Panc1 (cell line): ENCODE data around the gene SGMS1. TPM values are rescaled to one million over a fixed set of nuclear protein-coding genes. Genes with fewer than 3 reads are reported as not detected.

Experiments used
- ATAC-seq: fragments of 200-7000 bp; cut with Tn5 transposase; 2 replicates; pipeline ENCODE4 v1.9.1; 2020; ENCODE audit warnings: mild to moderate bottlenecking, moderate library complexity
- BruUV-seq: library from RNA; stranded (reverse); fragments of 400-500 nt; replicated peaks from 2 replicates; lab custom pipeline; 2021; lab: Mats Ljungman, UMichigan
- CTCF ChIA-PET: fragments of 300-600 bp; sonication (Branson Sonifier 250); formaldehyde crosslinking; loops from one replicate; lab custom pipeline; 2022; ENCODE audit warnings: antibody characterized with exemption; lab: Charles Lee
- POLR2A ChIA-PET: fragments of 300-600 bp; sonication (Branson Sonifier 250); formaldehyde crosslinking; loops from one replicate; lab custom pipeline; 2022; ENCODE audit warnings: antibody characterized with exemption; lab: Charles Lee
- DNase-seq: peaks from one replicate; pipeline ENCODE4 v3.0.0-alpha.2; 2010; ENCODE audit warnings: low read depth, low spot score
- H3K27ac ChIP-seq: 2 replicates; pipeline ENCODE4 v1.5.1; 2011; ENCODE audit warnings: mild to moderate bottlenecking, low read length, inconsistent platforms
- H3K27me3 ChIP-seq: fragments of 200-500 bp; sonication (Bioruptor generic); 2 replicates; pipeline ENCODE4 v1.6.0; 2014; ENCODE audit warnings: low read length, inconsistent platforms; ENCODE audit not compliant: control insufficient read depth, insufficient read depth
- H3K36me3 ChIP-seq: fragments of 200-500 bp; sonication (Bioruptor generic); 2 replicates; pipeline ENCODE4 v1.5.1; 2014; ENCODE audit warnings: inconsistent platforms, mild to moderate bottlenecking, low read length, moderate library complexity; ENCODE audit not compliant: control insufficient read depth, insufficient read depth
- H3K4me1 ChIP-seq: 2 replicates; pipeline ENCODE4 v1.5.1; 2011; ENCODE audit warnings: inconsistent platforms, mild to moderate bottlenecking, low read length, moderate library complexity; ENCODE audit not compliant: control insufficient read depth, insufficient read depth
- H3K4me3 ChIP-seq, 2 experiments: 2 replicates each; pipeline ENCODE4 v1.5.1; 2011 to 2012; ENCODE audit warnings: low read depth in 2 of 2, low read length in 2 of 2, mild to moderate bottlenecking in 2 of 2, inconsistent platforms in 1 of 2, moderate library complexity in 1 of 2
- H3K9me3 ChIP-seq: fragments of 200-500 bp; sonication (Bioruptor generic); 2 replicates; pipeline ENCODE4 v1.5.1; 2014; ENCODE audit warnings: low read depth, mild to moderate bottlenecking, inconsistent platforms, low read length, moderate library complexity; ENCODE audit not compliant: control insufficient read depth, insufficient read depth
- POLR2AphosphoS5 ChIP-seq: IDR thresholded peaks from 2 replicates; pipeline ENCODE4 v1.6.1; 2012; ENCODE audit warnings: mild to moderate bottlenecking, low read depth, low read length, moderate library complexity
- SIN3A ChIP-seq: IDR thresholded peaks from 2 replicates; pipeline ENCODE4 v1.6.1; 2012; ENCODE audit warnings: low read depth, mild to moderate bottlenecking, low read length, moderate library complexity, borderline replicate concordance; ENCODE audit not compliant: insufficient read depth
- TCF7L2 ChIP-seq: IDR thresholded peaks from 2 replicates; pipeline ENCODE4 v1.6.1; 2011; ENCODE audit warnings: mild to moderate bottlenecking, low read depth, low read length, inconsistent platforms
- in situ Hi-C: cut with HindIII; loops from 2 replicates; pipeline ENCODE4 v1.10.0; 2016; ENCODE audit warnings: low sequenced_read_pairs, low pct_unique_long_range_greater_than_20kb
- intact Hi-C: fragments of 100-400 bp; cut with micrococcal nuclease; formaldehyde crosslinking; loops from one replicate; pipeline ENCODE4 v1.10.0; 2022; ENCODE audit not compliant: unreplicated experiment
- total RNA-seq: library from RNA; stranded (reverse); gene quantifications from one replicate; pipeline ENCODE4 v1.2.1, GENCODE V29; 2021; ENCODE audit not compliant: unreplicated experiment
- TF ChIP-seq, protein P1 (sequence below), 2 experiments: IDR thresholded peaks; 2 replicates each; pipeline ENCODE4 v1.6.1; 2011 to 2012; ENCODE audit warnings: low read depth in 2 of 2, control low read depth in 1 of 2, low read length in 1 of 2, mild to moderate bottlenecking in 1 of 2, moderate library complexity in 1 of 2; ENCODE audit not compliant: insufficient read depth in 1 of 2
- TF ChIP-seq, protein P2 (sequence below): fragments of 450-650 bp; IDR thresholded peaks from 2 replicates; pipeline ENCODE4 v1.5.1; 2017; ENCODE audit warnings: mild to moderate bottlenecking

Gene SGMS1
- total RNA-seq, 1 experiment from 2014 or later, result 22.0 TPM

DNA sequence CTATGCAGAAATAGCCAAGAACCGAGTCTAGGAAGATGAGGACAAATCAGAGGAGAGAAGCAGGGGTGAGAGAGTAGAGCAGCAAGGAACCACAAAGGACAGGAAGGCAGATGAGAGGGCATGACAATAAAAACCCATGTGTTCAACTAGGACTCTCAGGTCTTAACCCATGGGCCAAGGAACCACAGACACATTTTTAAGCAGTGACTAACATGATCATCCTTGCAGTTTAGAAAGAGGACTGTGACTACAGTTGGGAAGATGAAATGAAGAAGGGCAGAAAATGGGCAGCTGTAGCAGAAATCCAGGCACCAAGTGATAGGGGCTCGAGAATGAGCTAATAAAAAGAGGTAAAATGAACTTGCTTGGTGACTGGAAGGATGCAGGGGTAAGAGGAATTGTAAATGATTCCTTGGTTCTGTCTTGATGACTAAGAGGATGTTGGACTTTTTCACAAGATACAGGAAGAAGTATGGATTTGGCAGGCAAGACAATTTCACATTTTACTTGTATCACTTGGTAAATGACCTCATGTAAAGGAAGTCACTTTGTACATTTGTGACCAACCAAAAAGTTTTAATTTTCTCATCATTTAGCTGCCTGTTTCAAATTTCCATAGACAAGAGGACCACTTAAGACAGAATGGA, 22.8 kb downstream of the SGMS1 start:
- Histone ChIP-seq H3K4me3 (no peak overlapping the region), H3K9me3 (no peaks in the 10 kb centered on the region), H3K4me1 (peaks cover 42% of the 10 kb centered on the region), H3K27me3 (no peaks in the 10 kb centered on the region), H3K36me3 (no peaks in the 10 kb centered on the region), H3K27ac (peak overlapping the region; percentile 9; the same call in 1 of the 2 replicates)
- CTCF ChIA-PET, result no interaction called here
- POLR2A ChIA-PET, result no interaction called here
- in situ Hi-C loops, result no loop called here
- ATAC-seq, result no peak
- TF ChIP-seq SIN3A, result no peak
- TF ChIP-seq, protein P1, sequence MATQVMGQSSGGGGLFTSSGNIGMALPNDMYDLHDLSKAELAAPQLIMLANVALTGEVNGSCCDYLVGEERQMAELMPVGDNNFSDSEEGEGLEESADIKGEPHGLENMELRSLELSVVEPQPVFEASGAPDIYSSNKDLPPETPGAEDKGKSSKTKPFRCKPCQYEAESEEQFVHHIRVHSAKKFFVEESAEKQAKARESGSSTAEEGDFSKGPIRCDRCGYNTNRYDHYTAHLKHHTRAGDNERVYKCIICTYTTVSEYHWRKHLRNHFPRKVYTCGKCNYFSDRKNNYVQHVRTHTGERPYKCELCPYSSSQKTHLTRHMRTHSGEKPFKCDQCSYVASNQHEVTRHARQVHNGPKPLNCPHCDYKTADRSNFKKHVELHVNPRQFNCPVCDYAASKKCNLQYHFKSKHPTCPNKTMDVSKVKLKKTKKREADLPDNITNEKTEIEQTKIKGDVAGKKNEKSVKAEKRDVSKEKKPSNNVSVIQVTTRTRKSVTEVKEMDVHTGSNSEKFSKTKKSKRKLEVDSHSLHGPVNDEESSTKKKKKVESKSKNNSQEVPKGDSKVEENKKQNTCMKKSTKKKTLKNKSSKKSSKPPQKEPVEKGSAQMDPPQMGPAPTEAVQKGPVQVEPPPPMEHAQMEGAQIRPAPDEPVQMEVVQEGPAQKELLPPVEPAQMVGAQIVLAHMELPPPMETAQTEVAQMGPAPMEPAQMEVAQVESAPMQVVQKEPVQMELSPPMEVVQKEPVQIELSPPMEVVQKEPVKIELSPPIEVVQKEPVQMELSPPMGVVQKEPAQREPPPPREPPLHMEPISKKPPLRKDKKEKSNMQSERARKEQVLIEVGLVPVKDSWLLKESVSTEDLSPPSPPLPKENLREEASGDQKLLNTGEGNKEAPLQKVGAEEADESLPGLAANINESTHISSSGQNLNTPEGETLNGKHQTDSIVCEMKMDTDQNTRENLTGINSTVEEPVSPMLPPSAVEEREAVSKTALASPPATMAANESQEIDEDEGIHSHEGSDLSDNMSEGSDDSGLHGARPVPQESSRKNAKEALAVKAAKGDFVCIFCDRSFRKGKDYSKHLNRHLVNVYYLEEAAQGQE (IDR thresholded peaks at IDR 0.05; ENCODE audit: insufficient read depth in 1 of 2, low read depth in 2 of 2, low read length in 1 of 2), result no peak
- intact Hi-C loops, result no loop called here
- no TSS peak for BruUV-seq
- DNase-seq, result no peak

DNA sequence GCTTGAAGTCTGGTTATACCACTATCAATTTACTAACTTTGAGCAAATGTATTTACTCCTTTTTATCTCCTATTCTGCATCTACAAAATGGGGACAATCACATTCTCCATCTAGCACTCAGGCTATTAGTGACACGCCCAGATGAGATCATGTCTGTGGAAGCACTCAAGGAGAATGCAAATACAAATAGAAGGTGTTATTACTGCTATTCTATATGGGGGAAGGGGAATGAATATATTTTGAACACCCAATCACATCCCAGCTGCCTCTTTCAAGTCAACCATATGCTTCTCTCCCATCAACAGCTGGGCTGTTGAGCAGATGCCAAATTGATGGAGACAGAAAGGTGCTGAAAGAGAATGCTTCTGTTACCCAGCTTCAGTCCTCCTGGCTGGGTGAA, 23.5 kb downstream of the SGMS1 start:
- intact Hi-C loops (no loop called here), in situ Hi-C loops (no loop called here)
- DNase-seq (no peak), ATAC-seq (no peak)
- no TSS peak for BruUV-seq
- ChIA-PET CTCF (no interaction called here), POLR2A (no interaction called here)
- peaks cover 36% of the 10 kb centered on the region for H3K4me1 ChIP-seq
- H3K27me3 ChIP-seq, result no peaks in the 10 kb centered on the region
- TF ChIP-seq TCF7L2 (no peak), POLR2AphosphoS5 (no peak), SIN3A (no peak)
- TF ChIP-seq, protein P2, sequence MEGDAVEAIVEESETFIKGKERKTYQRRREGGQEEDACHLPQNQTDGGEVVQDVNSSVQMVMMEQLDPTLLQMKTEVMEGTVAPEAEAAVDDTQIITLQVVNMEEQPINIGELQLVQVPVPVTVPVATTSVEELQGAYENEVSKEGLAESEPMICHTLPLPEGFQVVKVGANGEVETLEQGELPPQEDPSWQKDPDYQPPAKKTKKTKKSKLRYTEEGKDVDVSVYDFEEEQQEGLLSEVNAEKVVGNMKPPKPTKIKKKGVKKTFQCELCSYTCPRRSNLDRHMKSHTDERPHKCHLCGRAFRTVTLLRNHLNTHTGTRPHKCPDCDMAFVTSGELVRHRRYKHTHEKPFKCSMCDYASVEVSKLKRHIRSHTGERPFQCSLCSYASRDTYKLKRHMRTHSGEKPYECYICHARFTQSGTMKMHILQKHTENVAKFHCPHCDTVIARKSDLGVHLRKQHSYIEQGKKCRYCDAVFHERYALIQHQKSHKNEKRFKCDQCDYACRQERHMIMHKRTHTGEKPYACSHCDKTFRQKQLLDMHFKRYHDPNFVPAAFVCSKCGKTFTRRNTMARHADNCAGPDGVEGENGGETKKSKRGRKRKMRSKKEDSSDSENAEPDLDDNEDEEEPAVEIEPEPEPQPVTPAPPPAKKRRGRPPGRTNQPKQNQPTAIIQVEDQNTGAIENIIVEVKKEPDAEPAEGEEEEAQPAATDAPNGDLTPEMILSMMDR, result no peak
- TF ChIP-seq, protein P1 (IDR thresholded peaks at IDR 0.05; ENCODE audit: insufficient read depth in 1 of 2, low read depth in 2 of 2, low read length in 1 of 2), result no peak
- no peaks in the 10 kb centered on the region for H3K9me3 ChIP-seq
- no peak overlapping the region for H3K27ac ChIP-seq
- no peaks in the 10 kb centered on the region for H3K36me3 ChIP-seq
- H3K4me3 ChIP-seq, result no peak overlapping the region
